Endothelial cell of umbilical vein (primary cell): ENCODE data around the gene DCUN1D2. TPM values are rescaled to one million over a fixed set of nuclear protein-coding genes. Genes with fewer than 3 reads are reported as not detected.

Source experiments
- BruUV-seq: library from RNA; stranded (reverse); fragments of 400-500 nt; replicated peaks from 2 replicates; lab custom pipeline; 2021; lab: Mats Ljungman, UMichigan
- CTCF ChIA-PET: fragments of 300-600, 350-600 bp; sonication (Branson Sonifier 250); formaldehyde crosslinking; loops from one replicate; lab custom pipeline; 2021; ENCODE audit warnings: antibody characterized with exemption, inconsistent platforms; lab: Charles Lee
- POLR2A ChIA-PET: fragments of 300-600, 350-600 bp; sonication (Branson Sonifier 250); formaldehyde crosslinking; loops from one replicate; lab custom pipeline; 2021; ENCODE audit warnings: antibody characterized with exemption, inconsistent platforms; lab: Charles Lee
- DNase-seq: peaks from one replicate; pipeline ENCODE4 v3.0.0-alpha.2; 2011; ENCODE audit warnings: low read depth, low spot score
- FAIRE-seq: peaks from 2 replicates; lab custom pipeline; 2011; peaks lifted over from hg19 to GRCh38; lab: Jason Lieb, UNC
- H2AFZ ChIP-seq: 2 replicates; pipeline ENCODE4 v1.6.0; 2012; ENCODE audit warnings: low read depth, low read length, control low read depth, inconsistent platforms
- H3K27ac ChIP-seq: 2 replicates; pipeline ENCODE4 v1.5.1; 2011; ENCODE audit warnings: low read depth, mild to moderate bottlenecking, control low read depth, low read length, moderate library complexity; ENCODE audit not compliant: insufficient read depth
- H3K27me3 ChIP-seq, 2 experiments: 2 replicates each; pipeline versions ENCODE4 v1.6.0 to v1.6.1; 2011; ENCODE audit warnings: low read length in 2 of 2, mixed read lengths in 1 of 2; ENCODE audit not compliant: control insufficient read depth in 2 of 2, insufficient read depth in 2 of 2
- H3K36me3 ChIP-seq, 2 experiments: 2 replicates in 1 of 2; 3 replicates in 1 of 2; pipeline ENCODE4 v1.5.1; 2011; ENCODE audit warnings: low read length in 2 of 2, mild to moderate bottlenecking in 1 of 2, moderate library complexity in 1 of 2; ENCODE audit not compliant: control insufficient read depth in 2 of 2, insufficient read depth in 2 of 2; ENCODE audit errors: extremely low read depth in 1 of 2
- H3K4me1 ChIP-seq: 3 replicates; pipeline ENCODE4 v1.5.1; 2011; ENCODE audit warnings: mild to moderate bottlenecking, low read length; ENCODE audit not compliant: control insufficient read depth, insufficient read depth; ENCODE audit errors: extremely low read depth
- H3K4me2 ChIP-seq: 2 replicates; pipeline ENCODE4 v1.6.1; 2011; ENCODE audit warnings: low read length, control low read depth, mixed read lengths; ENCODE audit not compliant: insufficient read depth
- H3K4me3 ChIP-seq, 3 experiments: fragments of 200-600 bp in 1 of 3; sonication (generic), shearing (Covaris generic) in 1 of 3; replicated peaks in 1 of 3; 2 replicates each; pipeline ENCODE4 v1.5.1; 2011 to 2016; ENCODE audit warnings: control low read depth in 3 of 3, low read length in 3 of 3, mild to moderate bottlenecking in 2 of 3, inconsistent platforms in 1 of 3, low read depth in 1 of 3, moderate library complexity in 1 of 3; ENCODE audit not compliant: insufficient read depth in 1 of 3
- H3K79me2 ChIP-seq: 2 replicates; pipeline ENCODE4 v1.6.0; 2012; ENCODE audit warnings: low read length, inconsistent platforms; ENCODE audit not compliant: control insufficient read depth, insufficient read depth
- H3K9ac ChIP-seq: replicated peaks from 2 replicates; pipeline ENCODE3; 2011; ENCODE audit warnings: low read length, control low read depth; ENCODE audit not compliant: insufficient read depth; ENCODE audit errors: extremely low read depth
- H3K9me1 ChIP-seq: replicated peaks from 3 replicates; pipeline ENCODE4 v1.6.0; 2011; ENCODE audit warnings: mild to moderate bottlenecking, low read length; ENCODE audit not compliant: control insufficient read depth, insufficient read depth; ENCODE audit errors: extremely low read depth
- H3K9me3 ChIP-seq: replicated peaks from 2 replicates; pipeline ENCODE4 v1.5.1; 2012; ENCODE audit warnings: low read length, inconsistent platforms; ENCODE audit not compliant: control insufficient read depth, insufficient read depth
- H4K20me1 ChIP-seq: replicated peaks from 2 replicates; pipeline ENCODE3; 2011; ENCODE audit warnings: mild to moderate bottlenecking, low read length; ENCODE audit not compliant: control insufficient read depth, insufficient read depth; ENCODE audit errors: extremely low read depth
- CTCF ChIP-seq, 2 donors: IDR thresholded peaks; 1 replicate in 1 of 2; 2 replicates in 1 of 2; pipeline ENCODE4 v1.5.1; 2011; ENCODE audit warnings: low read length in 2 of 2, mild to moderate bottlenecking in 2 of 2, moderate library complexity in 2 of 2, control low read depth in 1 of 2, inconsistent platforms in 1 of 2, low read depth in 1 of 2; ENCODE audit not compliant: insufficient read depth in 1 of 2; ENCODE audit errors: extremely low read depth in 1 of 2
- FOS ChIP-seq: IDR thresholded peaks from 2 replicates; pipeline ENCODE4 v1.6.1; 2011; ENCODE audit warnings: mild to moderate bottlenecking, low read length, moderate library complexity, borderline replicate concordance; ENCODE audit not compliant: insufficient read depth
- MYC ChIP-seq: IDR thresholded peaks from one replicate; pipeline ENCODE4 v1.6.1; 2011; ENCODE audit warnings: mild to moderate bottlenecking, low read depth, low read length
- POLR2AphosphoS5 ChIP-seq: IDR thresholded peaks from 2 replicates; pipeline ENCODE4 v1.6.1; 2012; ENCODE audit warnings: low read depth, mild to moderate bottlenecking, control low read depth, low read length, moderate library complexity; ENCODE audit not compliant: insufficient read depth
- dilution Hi-C: fragments of 300-500 bp; cut with MboI; formaldehyde crosslinking; loops from one replicate; pipeline ENCODE4 v1.15.0; 2019; ENCODE audit warnings: low sequenced_read_pairs; ENCODE audit not compliant: extremely low pct_ligation_motif_present
- intact Hi-C: fragments of 100-400 bp; cut with micrococcal nuclease; formaldehyde crosslinking; loops from one replicate; pipeline ENCODE4 v1.10.0; 2022
- polyA plus RNA-seq, 4 experiments: library from polyadenylated mRNA; depleted of rRNA in 3 of 4; stranded (reverse) in 3 of 4; unstranded in 1 of 4; fragments of >200 nt; gene quantifications; 2 replicates each; pipeline versions ENCODE4 v1.2.1 to v1.2.3, GENCODE V29; 2011 to 2012; ENCODE audit warnings: missing spikeins in 1 of 4
- small RNA-seq: library from RNA; depleted of rRNA; stranded (forward); fragments of <200 nt; gene quantifications from one replicate; pipeline ENCODE3, GENCODE V24; 2012; ENCODE audit warnings: low replicate concordance, low read depth; ENCODE audit not compliant: insufficient read depth, insufficient read length
- total RNA-seq: library from RNA; stranded (reverse); gene quantifications from 2 replicates; pipeline ENCODE4 v1.2.3, GENCODE V29; 2021

DCUN1D2 gene
- total and polyA plus RNA-seq, 2 donors (not counting 3 experiments of a cell fraction or from before 2014, with no cell fraction given), result 10.5 to 24.9 TPM

GRCh38 chr13:113406321-113407102 lies 84.0 kb downstream of the DCUN1D2 start:
- no peak overlapping the region for H3K9ac ChIP-seq
- BruUV-seq, result no TSS peak
- dilution Hi-C loops, result no loop called here
- no peak overlapping the region for H2AFZ ChIP-seq
- intact Hi-C loops, result no loop called here
- no peaks in the 10 kb centered on the region for H3K9me1 ChIP-seq
- no peaks in the 10 kb centered on the region for H4K20me1 ChIP-seq
- FAIRE-seq, result no peak
- H3K27ac ChIP-seq, result no peak overlapping the region
- no peaks in the 10 kb centered on the region for H3K36me3 ChIP-seq
- POLR2A ChIA-PET, result no interaction called here
- no peak overlapping the region for H3K4me2 ChIP-seq
- no peaks in the 10 kb centered on the region for H3K9me3 ChIP-seq
- H3K4me3 ChIP-seq, result no peak overlapping the region
- H3K4me1 ChIP-seq, result no peaks in the 10 kb centered on the region
- no peaks in the 10 kb centered on the region for H3K27me3 ChIP-seq
- DNase-seq, result no peak
- CTCF ChIA-PET, result no interaction called here
- H3K79me2 ChIP-seq, result no peaks in the 10 kb centered on the region
- TF ChIP-seq POLR2AphosphoS5, result no peak
- no peak for TF ChIP-seq FOS
- TF ChIP-seq CTCF (IDR thresholded peaks at IDR 0.05; ENCODE audit: extremely low read depth in 1 of 2, insufficient read depth in 1 of 2, low read depth in 1 of 2, low read length in 2 of 2), result no peak
- no peak for TF ChIP-seq MYC

Small RNAs within 50 kb of the gene (small RNA-seq; reads per million reads assigned to genes)
- 2.4 reads per million, percentile 8 among the genes with 10 or more reads in this experiment for gene RNU1-16P

Other genes starting within 250 kb of the DCUN1D2 start
- 285 and 286 TPM in 2 replicates for gene LAMP1, start 193.5 kb downstream of the DCUN1D2 start, total RNA-seq
- 260 and 262 TPM in 2 replicates for gene LAMP1, start 193.5 kb downstream of the DCUN1D2 start, polyA plus RNA-seq
- gene GRTP1, start 126.6 kb downstream of the DCUN1D2 start, total RNA-seq, result not detected in 2 replicates
- not detected in 2 replicates for gene GRTP1, start 126.6 kb downstream of the DCUN1D2 start, polyA plus RNA-seq
- gene ADPRHL1, start 37.2 kb downstream of the DCUN1D2 start, total RNA-seq, result 0.35 and 0.97 TPM in 2 replicates
- 0.46 and 0.52 TPM in 2 replicates for gene ADPRHL1, start 37.2 kb downstream of the DCUN1D2 start, polyA plus RNA-seq
- 131 and 137 TPM in 2 replicates for gene TFDP1, start 94.0 kb upstream of the DCUN1D2 start, total RNA-seq
- 48.9 and 64.3 TPM in 2 replicates for gene TFDP1, start 94.0 kb upstream of the DCUN1D2 start, polyA plus RNA-seq
- gene ATP4B, start 167.5 kb upstream of the DCUN1D2 start, total RNA-seq, result not detected in 2 replicates
- gene ATP4B, start 167.5 kb upstream of the DCUN1D2 start, polyA plus RNA-seq, result 0.05 and 0.06 TPM in 2 replicates
- not detected in 2 replicates for gene GRK1, start 176.5 kb upstream of the DCUN1D2 start, total RNA-seq
- gene GRK1, start 176.5 kb upstream of the DCUN1D2 start, polyA plus RNA-seq, result not detected in 2 replicates